Activated CD8-positive, alpha-beta memory T cell treated with anti-CD3 and anti-CD28 coated beads, Interleukin-2, amount 50 U/mL, for 1 hour (primary cell): ENCODE results near the gene PTPRK.
A peak's percentile ranks its signal among the peaks of the same experiment; 100 is the strongest.

Experiments used
- DNase-seq: peaks from one replicate; pipeline ENCODE4 v3.0.0-alpha.2; 2020; ENCODE audit errors: extremely low read depth

The PTPRK gene

DNA sequence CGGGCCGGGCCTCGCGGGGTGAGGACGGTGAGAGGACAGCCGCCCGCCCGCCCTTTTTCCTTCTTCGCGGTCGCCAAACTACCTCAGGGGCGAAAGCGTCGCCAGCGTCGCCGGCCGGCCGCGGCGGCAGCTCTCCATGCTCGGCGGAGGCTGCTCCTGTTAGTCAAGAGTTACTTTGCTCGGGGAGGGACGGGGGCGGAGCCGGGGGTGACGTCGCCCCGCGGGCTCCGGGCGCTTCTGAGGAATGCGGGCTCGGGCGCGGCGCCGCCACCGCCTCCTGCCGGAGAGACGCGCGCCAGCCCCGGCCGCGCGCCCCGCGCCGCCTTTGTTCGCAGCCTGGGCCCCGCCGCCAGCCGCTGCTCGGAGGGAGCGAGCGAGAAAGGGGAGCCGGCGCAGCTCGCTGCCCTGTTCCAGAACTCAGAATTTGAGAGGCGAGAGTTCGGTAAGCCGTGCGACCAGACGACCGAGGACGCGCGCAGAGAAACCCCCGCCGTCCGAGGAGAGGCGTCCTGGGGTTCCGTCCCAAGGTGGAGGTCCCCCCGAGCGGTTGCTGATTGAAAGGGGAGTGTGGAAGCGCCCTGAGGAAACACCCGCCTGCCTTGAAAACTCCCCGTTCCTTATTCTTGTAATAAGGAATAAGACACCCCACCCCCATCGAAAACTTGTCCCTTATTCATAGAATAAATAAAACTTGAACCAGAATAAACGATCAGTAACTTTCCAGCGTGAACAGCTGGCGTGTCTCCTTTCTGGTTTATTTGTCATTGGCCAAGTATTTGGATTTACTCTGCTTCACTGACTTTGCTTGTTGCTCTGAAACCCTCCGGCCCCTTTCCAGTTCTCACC is at the start of gene PTPRK:
Gene PTPRK (minus strand): TSS at position 164 of the 846 bp plus-strand sequence. CDS start 241 bp downstream, outside the sequence.
- DNase-seq, result peak; percentile 62

GRCh38 chr6:128567029-128567428 is 46.6 kb upstream of the PTPRK start:
- no peak for DNase-seq

DNA sequence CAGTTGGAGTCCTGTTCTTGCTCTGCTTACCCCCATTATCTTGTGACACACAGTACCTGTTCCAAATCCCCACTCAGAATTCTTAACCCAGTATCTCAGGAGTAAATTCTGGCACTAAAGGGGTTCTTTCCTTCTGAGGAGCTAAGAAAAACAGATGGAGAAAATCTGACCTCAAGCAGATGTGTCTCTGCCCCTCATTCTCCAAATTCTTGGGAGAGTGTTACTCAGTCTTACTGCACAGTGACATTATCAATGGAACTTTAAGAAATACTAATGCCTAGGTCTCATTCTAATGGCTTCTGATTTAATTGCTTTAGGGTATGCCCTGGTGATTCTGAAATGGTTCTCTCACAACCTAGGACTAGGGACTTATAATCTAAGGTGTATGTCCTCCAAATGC is 40.6 kb upstream of the PTPRK start:
- DNase-seq, result no peak

- DNase-seq, result no peak
Measured at GRCh38 chr6:128558924-128559323, 38.5 kb upstream of the PTPRK start.

- DNase-seq, result no peak
Measured at GRCh38 chr6:128558021-128558420, 37.6 kb upstream of the PTPRK start.

GRCh38 chr6:128557081-128557480 is 36.7 kb upstream of the PTPRK start:
- DNase-seq, result no peak

DNA sequence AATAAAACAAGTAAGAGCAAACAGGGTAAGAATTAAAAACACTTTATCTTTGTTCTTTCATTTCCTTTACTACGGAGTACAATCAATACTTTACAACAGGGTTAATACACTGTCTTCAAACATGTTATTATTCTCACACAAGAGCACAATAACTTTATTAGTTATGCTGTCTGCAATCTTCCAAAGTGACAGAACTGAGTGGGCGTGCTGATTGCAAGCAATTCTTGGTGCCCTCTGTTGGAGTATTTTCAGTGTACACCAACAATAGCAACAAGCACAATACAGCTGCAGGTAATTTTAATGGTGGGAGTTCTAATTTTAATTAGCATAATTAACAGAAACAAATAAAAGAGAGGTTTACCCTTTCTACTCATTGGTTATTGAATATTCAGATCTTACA is 33.9 kb upstream of the PTPRK start:
- no peak for DNase-seq

DNA sequence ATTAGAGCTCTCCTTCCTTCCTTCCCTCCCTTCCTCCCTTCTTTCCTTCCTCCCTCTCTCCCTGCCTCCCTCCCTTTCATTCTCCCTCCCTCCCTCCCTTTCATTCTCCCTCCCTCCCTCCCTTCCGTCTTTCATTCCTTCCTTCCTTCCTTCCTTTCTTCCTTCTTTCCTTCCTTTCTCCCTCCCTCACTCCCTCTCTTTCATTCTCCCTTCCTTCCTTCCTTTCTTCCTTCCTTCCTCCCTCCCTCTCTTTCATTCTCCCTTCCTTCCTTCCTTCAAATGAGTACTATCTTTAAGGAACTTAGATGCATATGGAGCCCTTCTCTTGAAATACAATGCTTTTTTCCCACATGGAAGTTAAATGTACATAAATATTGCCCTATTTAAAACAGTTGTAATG is 20.9 kb upstream of the PTPRK start:
- DNase-seq, result no peak

GRCh38 chr6:128538763-128539162 is 18.4 kb upstream of the PTPRK start:
- no peak for DNase-seq

DNA sequence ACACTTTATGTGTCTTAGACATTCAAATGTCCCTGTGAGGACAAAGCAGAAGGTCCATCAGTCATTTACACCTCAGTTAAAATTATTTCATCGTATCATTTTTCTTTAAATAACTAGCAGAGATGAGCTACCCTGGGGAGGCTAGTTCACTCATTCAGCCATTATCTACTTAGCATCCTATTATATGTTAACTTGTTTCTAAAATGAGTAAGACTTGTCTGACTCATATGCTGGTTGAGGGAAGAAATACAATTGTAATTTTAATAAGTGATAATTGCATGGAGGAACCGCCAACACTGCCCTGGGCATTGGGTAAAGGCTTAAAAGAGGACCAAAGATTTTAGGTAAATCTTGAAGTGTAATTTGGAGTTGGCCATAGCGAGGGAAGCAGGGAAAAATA is 12.4 kb upstream of the PTPRK start:
- no peak for DNase-seq

- no peak for DNase-seq
Measured at GRCh38 chr6:128532136-128532535, 11.7 kb upstream of the PTPRK start.

DNA sequence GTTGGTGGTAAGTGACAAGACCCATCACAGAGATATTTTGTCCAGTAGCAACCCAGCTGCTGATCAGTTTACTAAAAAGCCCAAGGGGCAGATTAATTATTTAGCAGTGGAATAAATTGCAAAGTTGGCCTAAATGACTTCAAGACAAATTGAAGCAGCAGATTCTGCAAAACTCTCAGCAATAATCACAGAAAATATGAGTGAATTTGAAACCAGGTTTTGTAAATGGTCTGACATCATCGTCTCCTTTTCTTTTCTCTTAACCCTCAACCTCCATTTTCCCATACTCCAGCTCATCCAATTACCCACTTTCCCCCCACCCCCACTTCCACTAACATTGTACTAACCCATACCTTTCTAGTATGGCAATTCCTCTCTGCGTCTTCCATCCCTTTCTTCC is 11.3 kb upstream of the PTPRK start:
- DNase-seq, result no peak

DNA sequence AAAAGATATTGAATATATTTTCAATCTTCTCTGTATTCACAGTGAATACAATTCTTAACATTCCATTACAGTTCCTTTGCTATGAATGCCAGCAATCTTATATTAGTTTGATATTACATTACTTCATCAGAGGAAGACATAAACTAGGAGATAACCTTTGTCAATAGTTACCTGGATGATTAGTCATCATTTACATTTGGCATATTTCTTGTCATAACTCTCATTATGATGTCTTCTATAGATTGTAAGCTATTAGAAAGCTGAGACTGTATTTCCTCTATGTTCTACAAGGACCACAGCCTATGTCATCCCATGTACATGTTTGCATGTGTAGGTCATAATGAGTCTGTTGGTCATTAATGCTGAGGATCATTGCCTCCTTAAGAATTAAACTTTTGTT is 7.8 kb upstream of the PTPRK start:
- DNase-seq, result no peak

- no peak for DNase-seq
Measured at GRCh38 chr6:128527375-128527774, 7.0 kb upstream of the PTPRK start.

- no peak for DNase-seq
Measured at GRCh38 chr6:128526152-128526914, 5.9 kb upstream of the PTPRK start.

- no peak for DNase-seq
Measured at GRCh38 chr6:128525406-128525805, 5.0 kb upstream of the PTPRK start.

DNA sequence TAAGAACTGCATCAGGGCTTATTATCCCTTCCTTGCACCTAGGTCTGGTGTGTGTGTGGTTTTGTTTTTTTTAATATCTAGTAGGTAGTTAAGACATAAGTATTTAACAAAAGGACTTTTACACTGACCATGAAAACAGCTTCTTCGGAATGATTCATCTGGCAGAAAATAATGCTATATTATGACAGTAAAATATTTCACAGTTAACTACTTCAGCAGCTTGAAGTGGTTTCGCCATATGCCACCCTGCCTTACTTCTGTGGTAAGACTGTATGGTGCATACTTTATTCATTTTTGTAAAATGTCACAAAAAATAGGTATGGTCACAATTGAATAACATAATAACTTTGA is 858 bp upstream of the PTPRK start:
- DNase-seq, result no peak

DNA sequence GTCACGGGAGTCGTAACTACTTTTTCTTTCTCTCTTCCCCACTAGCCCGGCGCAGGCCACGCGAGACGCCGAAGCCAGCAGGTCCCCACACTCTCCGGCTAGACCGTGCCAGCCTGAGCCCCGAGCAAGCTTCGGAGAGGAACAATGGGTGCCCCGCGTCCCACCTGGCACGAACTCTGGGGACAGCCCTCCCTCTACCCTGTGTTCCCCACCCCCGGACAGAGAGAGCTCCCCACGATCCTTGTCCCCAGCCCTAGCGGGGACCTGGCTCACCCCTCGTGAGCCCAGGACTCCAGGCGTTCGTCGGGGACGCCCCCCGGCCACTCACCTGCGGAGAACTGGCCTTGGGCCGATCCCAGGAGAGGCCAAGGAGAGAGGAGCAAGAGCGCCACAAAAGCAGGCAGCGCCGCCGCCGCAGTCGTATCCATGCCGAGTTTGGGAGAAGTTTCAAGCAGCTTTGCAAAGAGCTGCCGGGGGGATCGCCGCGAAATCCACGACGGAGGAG is 416 bp downstream of the PTPRK start:
- no peak for DNase-seq

- no peak for DNase-seq
Measured at GRCh38 chr6:128519132-128519930, 1.1 kb downstream of the PTPRK start.

DNA sequence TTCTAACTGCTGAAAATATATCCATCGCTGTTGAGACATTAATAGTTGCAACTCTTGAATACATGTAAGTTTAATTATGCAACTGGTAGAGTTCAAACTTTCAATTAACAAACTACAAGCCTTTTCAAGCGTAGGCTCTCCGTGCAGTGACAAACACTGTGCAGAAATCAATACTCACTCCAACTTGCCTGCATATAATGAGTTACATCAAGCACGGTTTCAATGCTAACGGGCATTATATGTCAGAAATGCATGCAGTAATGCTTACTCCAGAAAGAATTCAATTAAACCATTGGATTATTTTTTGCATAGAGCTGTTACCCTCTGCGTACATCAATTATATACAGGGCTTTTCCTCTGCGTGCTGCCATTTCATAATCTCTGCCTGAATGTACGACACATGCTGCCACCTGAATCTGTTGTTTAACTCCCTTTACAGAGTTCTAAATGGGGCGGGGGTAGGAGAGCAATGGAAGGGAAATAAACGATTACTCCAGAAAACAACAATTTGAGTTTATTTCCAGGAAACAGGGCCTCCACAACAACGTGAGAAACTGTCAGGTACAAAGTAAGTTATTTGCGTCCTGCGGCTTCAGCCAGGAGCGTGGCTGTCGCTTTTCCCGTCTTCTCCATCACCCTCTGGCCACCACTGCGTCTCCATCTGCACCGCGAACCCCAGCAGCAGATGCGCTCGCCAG is 1.8 kb downstream of the PTPRK start:
- DNase-seq, result no peak

- DNase-seq, result no peak
Measured at GRCh38 chr6:128517124-128517523, 3.3 kb downstream of the PTPRK start.

GRCh38 chr6:128516514-128516898 is 3.9 kb downstream of the PTPRK start:
- no peak for DNase-seq
